Choroid plexus epithelial cell (primary cell): ENCODE results near the gene RANBP3.
A peak's percentile ranks its signal among the peaks of the same experiment; 100 is the strongest.

Experiments used
- DNase-seq: peaks from one replicate; pipeline ENCODE4 v3.0.0-alpha.2; 2010; ENCODE audit warnings: low read depth
- H3K4me3 ChIP-seq: 2 replicates; pipeline ENCODE4 v1.5.1; 2011; ENCODE audit warnings: low read depth, mild to moderate bottlenecking, control low read depth, low read length, moderate library complexity
- CTCF ChIP-seq: conservative IDR thresholded peaks from 2 replicates; pipeline ENCODE4 v1.5.1; 2011; ENCODE audit warnings: low read depth, mild to moderate bottlenecking, control low read depth, inconsistent platforms, low read length, moderate library complexity

The RANBP3 gene

DNA sequence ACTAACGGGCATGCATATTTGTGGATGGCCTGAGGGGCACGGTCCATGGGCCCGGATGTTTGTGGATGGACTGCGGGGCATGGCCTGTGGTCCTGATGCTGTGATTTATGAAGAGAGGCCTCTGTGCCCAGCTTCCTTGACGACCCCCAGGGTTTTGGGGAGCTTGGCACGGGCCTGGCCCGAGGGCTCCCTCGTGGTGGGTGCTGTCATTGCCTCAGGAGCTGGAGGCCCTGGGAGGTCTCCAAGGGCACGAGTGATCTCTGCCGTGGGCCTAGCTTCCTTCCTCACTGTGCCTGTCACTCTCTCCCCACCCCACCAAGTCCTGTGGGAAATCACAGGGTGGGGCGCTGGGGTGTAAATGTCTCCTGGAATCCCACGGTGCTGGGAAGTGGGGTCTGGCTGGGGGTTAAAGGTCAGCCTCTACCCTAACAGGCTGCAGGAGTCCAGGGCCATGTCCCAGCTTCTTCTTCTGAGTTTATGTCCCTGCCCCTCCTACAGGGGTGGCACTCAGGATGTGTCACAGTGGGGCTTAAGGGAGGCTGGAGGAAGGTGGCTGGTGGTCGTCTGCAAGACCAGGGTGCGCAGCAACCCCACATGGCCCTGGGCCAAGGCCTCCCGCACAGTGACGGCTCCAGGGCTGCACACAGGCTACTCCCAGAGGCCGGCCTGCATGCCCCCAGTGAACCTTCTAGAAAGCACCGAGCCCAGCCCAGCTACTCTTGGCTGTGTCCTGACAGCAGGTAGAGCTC lies 27.6 kb upstream of the RANBP3 start:
- TF ChIP-seq CTCF, result no peak
- no peak for DNase-seq
- no peak overlapping the region for H3K4me3 ChIP-seq

DNA sequence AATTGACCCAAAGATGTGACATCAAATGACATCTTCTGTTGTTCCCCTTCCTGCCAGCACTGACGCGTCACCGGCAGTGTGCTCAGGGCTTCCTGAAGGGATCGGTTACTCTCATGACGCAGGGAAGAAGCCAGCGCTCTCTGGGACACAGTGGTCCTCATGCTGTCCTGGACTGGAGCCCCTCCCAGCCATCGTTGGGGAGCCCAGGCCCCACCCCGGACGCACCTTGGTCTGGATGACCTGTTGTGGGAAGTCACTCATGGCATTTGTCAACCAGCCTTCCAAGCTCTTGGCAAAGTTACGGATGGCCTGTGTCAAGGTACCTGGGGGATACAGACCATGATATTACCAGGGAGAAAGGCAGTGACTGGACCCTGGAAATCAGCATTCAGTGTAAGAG lies 26.0 kb upstream of the RANBP3 start:
- TF ChIP-seq CTCF, result no peak
- H3K4me3 ChIP-seq, result no peak overlapping the region
- no peak for DNase-seq

DNA sequence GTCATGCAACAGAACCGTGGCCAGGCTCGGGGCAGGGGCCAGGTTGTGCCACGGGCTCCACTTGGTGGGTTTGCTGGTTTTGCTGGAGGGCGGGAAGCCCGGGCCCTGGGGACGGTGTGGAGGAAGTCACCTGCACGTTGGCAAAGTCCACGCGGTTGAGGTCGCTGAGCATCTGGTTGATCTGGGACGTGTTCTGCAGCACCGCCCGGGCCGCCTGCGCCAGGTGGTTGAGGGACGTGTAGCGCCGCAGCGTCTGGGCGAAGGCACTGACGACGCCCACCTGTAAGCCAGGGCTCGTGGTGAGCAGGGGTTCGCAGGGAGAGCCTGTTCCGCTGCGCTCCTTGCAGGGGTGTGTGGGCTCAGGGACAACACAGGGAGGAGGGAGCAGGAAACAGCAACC lies 24.7 kb upstream of the RANBP3 start:
- DNase-seq, result no peak
- no peak for TF ChIP-seq CTCF
- no peak overlapping the region for H3K4me3 ChIP-seq

DNA sequence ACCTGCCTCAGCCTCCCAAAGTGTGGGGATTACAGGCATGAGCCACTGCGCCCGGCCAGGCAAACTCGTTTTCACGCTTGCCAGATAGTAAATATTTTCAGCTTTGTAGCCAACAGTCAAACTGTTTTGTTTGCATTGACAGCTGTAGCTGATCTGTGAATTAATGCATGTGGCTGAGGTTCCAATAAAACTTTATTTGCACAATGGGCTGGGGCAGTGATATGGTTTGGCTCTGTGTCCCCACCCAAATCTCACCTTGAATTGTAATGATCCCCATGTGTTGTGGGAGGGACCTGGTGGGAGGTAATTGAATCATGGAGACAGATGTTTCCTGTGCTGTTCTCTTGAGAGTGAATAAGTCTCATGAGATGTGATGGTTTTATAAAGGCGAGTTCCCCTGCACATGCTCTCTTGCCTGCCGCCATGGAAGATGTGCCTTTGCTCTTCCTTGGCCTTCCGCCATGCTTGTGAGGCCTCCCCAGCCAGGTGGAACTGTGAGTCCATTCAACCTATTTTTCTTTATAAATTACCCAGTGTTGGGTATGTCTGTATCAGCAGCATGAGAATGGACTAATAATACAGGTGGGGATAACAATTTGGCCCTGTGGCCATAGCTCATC lies 22.4 kb upstream of the RANBP3 start:
- no peak for TF ChIP-seq CTCF
- H3K4me3 ChIP-seq, result no peak overlapping the region
- no peak for DNase-seq

DNA sequence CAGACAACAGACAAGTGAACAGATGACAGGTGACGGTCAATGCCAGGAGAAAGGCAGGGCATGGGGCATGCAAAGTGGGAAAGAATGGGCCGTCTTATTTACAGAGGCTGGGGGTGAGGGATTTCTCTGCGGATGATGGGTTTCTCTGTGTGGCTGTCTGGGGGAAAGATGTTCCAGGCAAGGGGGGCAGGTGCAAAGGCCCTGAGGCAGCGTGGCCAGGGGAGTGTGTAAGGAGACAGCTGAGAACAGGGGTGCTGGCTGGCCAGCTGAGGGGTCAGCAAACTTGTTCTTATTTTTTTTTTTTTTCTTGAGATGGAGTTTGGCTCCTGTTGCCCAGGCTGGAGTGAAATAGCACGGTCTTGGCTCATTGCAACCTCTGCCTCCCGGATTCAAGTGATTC lies 21.8 kb upstream of the RANBP3 start:
- H3K4me3 ChIP-seq, result no peak overlapping the region
- no peak for TF ChIP-seq CTCF
- DNase-seq, result no peak

- TF ChIP-seq CTCF, result peak; percentile 47
- DNase-seq, result no peak
- no peak overlapping the region for H3K4me3 ChIP-seq
Measured at GRCh38 chr19:5997371-5997770, 19.4 kb upstream of the RANBP3 start.
